WTC11 (cell line): ENCODE data around the gene TDRD9. TPM values are rescaled to one million over a fixed set of nuclear protein-coding genes. Genes with fewer than 3 reads are reported as not detected.

Source experiments
- AFF4 ChIP-seq: sonication (generic); formaldehyde crosslinking; IDR thresholded peaks from 2 replicates; pipeline ENCODE4 v1.8.1; 2023; ENCODE audit warnings: mild to moderate bottlenecking, missing genetic modification reagents, borderline replicate concordance
- ARID4B ChIP-seq: sonication (generic); formaldehyde crosslinking; IDR thresholded peaks from 2 replicates; pipeline ENCODE4 v1.8.0; 2023; ENCODE audit warnings: missing genetic modification reagents, mild to moderate bottlenecking, borderline replicate concordance
- CTCF ChIP-seq: fragments of 200-600 bp; IDR thresholded peaks from 2 replicates; pipeline ENCODE4 v1.8.0; 2022; ENCODE audit warnings: antibody characterized with exemption
- FOXP4 ChIP-seq: sonication (generic); formaldehyde crosslinking; IDR thresholded peaks from 2 replicates; pipeline ENCODE4 v1.8.0; 2022; ENCODE audit warnings: mild to moderate bottlenecking, missing genetic modification reagents
- GRHL2 ChIP-seq: fragments of 250-450 bp; sonication (Bioruptor Pico); IDR thresholded peaks from 2 replicates; pipeline ENCODE4 v1.8.0; 2022; ENCODE audit warnings: mild to moderate bottlenecking, moderate library complexity; ENCODE audit not compliant: insufficient replicate concordance, severe bottlenecking
- JUN ChIP-seq: sonication (generic); formaldehyde crosslinking; IDR thresholded peaks from 2 replicates; pipeline ENCODE4 v1.8.0; 2023; ENCODE audit warnings: mild to moderate bottlenecking, missing genetic modification reagents
- MXD4 ChIP-seq: fragments of 250-450 bp; sonication (Bioruptor Pico); IDR thresholded peaks from 2 replicates; pipeline ENCODE4 v1.8.0; 2021; ENCODE audit warnings: mild to moderate bottlenecking, moderate library complexity, borderline replicate concordance
- NFE2L1 ChIP-seq: sonication (generic); formaldehyde crosslinking; IDR thresholded peaks from 2 replicates; pipeline ENCODE4 v1.8.1; 2023; ENCODE audit warnings: missing genetic modification reagents
- NR1H2 ChIP-seq: sonication (generic); formaldehyde crosslinking; IDR thresholded peaks from 2 replicates; pipeline ENCODE4 v1.9.0; 2021; ENCODE audit warnings: mild to moderate bottlenecking, moderate library complexity, missing genetic modification reagents
- PRDM15 ChIP-seq: sonication (generic); formaldehyde crosslinking; IDR thresholded peaks from 2 replicates; pipeline ENCODE4 v1.8.0; 2022; ENCODE audit warnings: missing genetic modification reagents
- PRRX2 ChIP-seq: fragments of 250-450 bp; sonication (Bioruptor Pico); IDR thresholded peaks from 2 replicates; pipeline ENCODE4 v1.8.0; 2021; ENCODE audit warnings: mild to moderate bottlenecking
- SMAD4 ChIP-seq: sonication (generic); formaldehyde crosslinking; IDR thresholded peaks from 2 replicates; pipeline ENCODE4 v1.8.0; 2022; ENCODE audit warnings: mild to moderate bottlenecking, missing genetic modification reagents
- SP1 ChIP-seq: sonication (generic); formaldehyde crosslinking; conservative IDR thresholded peaks from 2 replicates; pipeline ENCODE4 v1.8.1; 2022; ENCODE audit warnings: missing genetic modification reagents
- TCF7 ChIP-seq: sonication (generic); formaldehyde crosslinking; IDR thresholded peaks from 2 replicates; pipeline ENCODE4 v1.8.0; 2022; ENCODE audit warnings: mild to moderate bottlenecking, low read depth, missing genetic modification reagents, moderate library complexity
- ZBTB43 ChIP-seq: sonication (generic); formaldehyde crosslinking; IDR thresholded peaks from 2 replicates; pipeline ENCODE4 v1.8.1; 2023; ENCODE audit warnings: mild to moderate bottlenecking, missing genetic modification reagents
- ZNF121 ChIP-seq: sonication (generic); formaldehyde crosslinking; IDR thresholded peaks from 2 replicates; pipeline ENCODE4 v1.8.0; 2023; ENCODE audit warnings: missing genetic modification reagents
- ZSCAN18 ChIP-seq: fragments of 250-450 bp; sonication (Bioruptor Pico); IDR thresholded peaks from 2 replicates; pipeline ENCODE4 v2.1.2; 2022; ENCODE audit warnings: mild to moderate bottlenecking, moderate library complexity
- total RNA-seq: library from RNA; stranded (reverse); gene quantifications from 3 replicates; pipeline ENCODE4 v1.2.3, GENCODE V29; 2021

The TDRD9 gene
- total RNA-seq, 1 experiment from 2014 or later = 0.17 TPM

GRCh38 chr14:103920981-103921854, 7.0 kb upstream of the TDRD9 start (continued):
- no peak for TF ChIP-seq PRDM15
- TF ChIP-seq TCF7 (CRISPR knock-in tag) = peak; percentile 86; the same call in 1 of the 2 replicates
- TF ChIP-seq ARID4B = peak; percentile 92
- no peak for TF ChIP-seq PRRX2
- no peak for TF ChIP-seq ZSCAN18 (CRISPR knock-in tag)
- TF ChIP-seq SP1 = peak; percentile 88
- peak; percentile 73; the same call in 1 of the 2 replicates for TF ChIP-seq JUN (CRISPR knock-in tag)
- TF ChIP-seq CTCF = peak; percentile 96
- peak; percentile 66; the same call in 1 of the 2 replicates for TF ChIP-seq FOXP4 (CRISPR knock-in tag)
- no peak for TF ChIP-seq NR1H2 (CRISPR knock-in tag)
- peak; percentile 36; the same call in 1 of the 2 replicates for TF ChIP-seq ZBTB43 (CRISPR knock-in tag)
- no peak for TF ChIP-seq AFF4
- no peak for TF ChIP-seq GRHL2
- TF ChIP-seq MXD4 (CRISPR knock-in tag) = no peak
- 0 out of 2 replicates have a peak, but pooled peaks have one; percentile 54 for TF ChIP-seq NFE2L1 (CRISPR knock-in tag)
- no peak for TF ChIP-seq ZNF121 (CRISPR knock-in tag)
- no peak for TF ChIP-seq SMAD4
